Stomach (tissue), 4 donors: ENCODE results near the gene CSNK1G1.

Experiments used
- CTCF ChIP-seq, 7 experiments: fragments of 450-650 bp in 4 of 7; fragments of 200-600 bp in 3 of 7; sonication (generic) in 3 of 7; IDR thresholded peaks; one replicate each; pipeline ENCODE4 v1.5.1; 2016 to 2019; ENCODE audit warnings: antibody characterized with exemption in 7 of 7, control low read depth in 2 of 7, mild to moderate bottlenecking in 1 of 7
- EP300 ChIP-seq: sonication (generic); formaldehyde crosslinking; IDR thresholded peaks from one replicate; pipeline ENCODE4 v1.6.1; 2017; ENCODE audit warnings: antibody characterized with exemption
- POLR2AphosphoS5 ChIP-seq, 3 donors: sonication (generic); formaldehyde crosslinking; IDR thresholded peaks; one replicate each; pipeline ENCODE4 v1.6.1; 2016; ENCODE audit warnings: antibody characterized with exemption in 3 of 3

GRCh38 chr15:64343841-64344240 lies 12.1 kb downstream of the CSNK1G1 start:
- TF ChIP-seq CTCF (IDR thresholded peaks at IDR 0.05) (no peak), POLR2AphosphoS5 (IDR thresholded peaks at IDR 0.05) (no peak), EP300 (no peak)
